Measurements from ENCODE around the gene TMTC2.
A peak's percentile ranks its signal among the peaks of the same experiment; 100 is the strongest.

TMTC2 gene

DNA sequence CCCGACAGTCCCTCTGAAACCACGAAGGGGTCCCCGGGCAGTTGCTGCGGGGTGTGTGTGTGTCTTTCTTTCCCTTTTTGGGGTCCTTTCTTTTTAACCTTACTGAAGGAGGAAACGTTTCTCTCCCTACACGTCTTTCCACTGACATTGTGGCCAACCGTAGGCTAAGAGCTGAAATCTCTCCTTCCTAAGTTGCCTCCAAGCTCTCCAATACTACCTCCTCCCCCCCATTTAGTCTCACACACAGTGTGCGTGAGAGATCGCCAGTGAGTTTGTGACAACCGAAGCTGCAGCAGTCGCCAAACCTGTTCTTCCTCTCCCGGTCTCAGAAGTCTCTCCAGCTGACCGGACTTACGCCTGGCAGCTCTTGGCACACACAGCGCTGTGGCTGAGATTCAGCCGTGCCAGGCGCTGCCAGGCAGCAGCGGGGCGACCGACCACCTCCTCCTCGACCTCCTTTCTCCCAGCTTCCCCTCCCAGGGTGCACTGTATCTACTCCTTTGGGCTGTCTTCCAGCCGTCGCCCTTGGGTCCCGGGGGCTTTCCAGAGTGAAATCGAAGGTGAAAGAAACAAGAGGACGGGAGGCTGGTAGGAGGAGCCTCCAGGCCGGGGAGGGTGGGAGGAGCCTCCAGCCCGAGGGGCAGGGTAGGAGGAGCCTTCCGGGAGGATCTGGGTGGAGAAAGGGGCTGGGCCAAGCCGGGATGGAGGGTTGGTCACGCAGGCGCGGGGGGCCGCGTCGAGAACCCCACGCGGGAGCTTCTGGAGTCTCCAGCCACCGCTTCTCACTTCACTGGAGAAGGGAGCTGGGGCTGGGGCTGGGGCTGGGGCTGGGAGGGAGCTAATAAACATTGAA lies at the start of gene TMTC2:
Gene TMTC2, plus strand, starts transcription at position 739 of the 853 bp plus-strand sequence.
- peak within 1 kb of the TSS; percentile 94 for H3K27ac Mint-ChIP-seq
- peaks cover 5% of the 10 kb centered on the region for H3K27me3 Mint-ChIP-seq
- H3K9me3 Mint-ChIP-seq: no peaks in the 10 kb centered on the region
- H3K4me3 Mint-ChIP-seq: peak within 1 kb of the TSS; percentile 96
- H3K36me3 Mint-ChIP-seq: no peaks in the 10 kb centered on the region
- peaks cover 8% of the 10 kb centered on the region for H3K4me1 Mint-ChIP-seq

DNA sequence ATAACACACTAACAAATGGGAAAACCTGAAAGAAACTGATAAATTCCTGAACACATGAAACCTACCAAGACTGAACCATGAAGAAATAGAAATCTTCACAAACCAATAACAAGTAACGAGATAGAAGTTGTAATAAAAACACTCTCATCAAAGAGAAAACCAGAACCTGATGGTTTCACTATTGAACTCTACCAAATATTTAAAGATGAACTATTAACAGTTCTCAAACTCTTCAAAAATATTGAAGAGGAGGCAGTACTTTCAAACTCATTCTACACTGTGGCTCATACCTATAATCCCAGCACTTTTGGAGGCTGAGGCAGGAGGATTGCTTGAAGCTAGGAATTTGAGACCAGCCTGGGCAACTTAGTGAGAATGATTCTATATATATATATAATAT lies 48.4 kb upstream of the TMTC2 start:
- Mint-ChIP-seq H3K27ac (no peak overlapping the region), H3K36me3 (no peaks in the 10 kb centered on the region), H3K4me3 (no peak overlapping the region), H3K4me1 (no peaks in the 10 kb centered on the region), H3K9me3 (peaks cover 8% of the 10 kb centered on the region), H3K27me3 (peaks cover 1% of the 10 kb centered on the region)

DNA sequence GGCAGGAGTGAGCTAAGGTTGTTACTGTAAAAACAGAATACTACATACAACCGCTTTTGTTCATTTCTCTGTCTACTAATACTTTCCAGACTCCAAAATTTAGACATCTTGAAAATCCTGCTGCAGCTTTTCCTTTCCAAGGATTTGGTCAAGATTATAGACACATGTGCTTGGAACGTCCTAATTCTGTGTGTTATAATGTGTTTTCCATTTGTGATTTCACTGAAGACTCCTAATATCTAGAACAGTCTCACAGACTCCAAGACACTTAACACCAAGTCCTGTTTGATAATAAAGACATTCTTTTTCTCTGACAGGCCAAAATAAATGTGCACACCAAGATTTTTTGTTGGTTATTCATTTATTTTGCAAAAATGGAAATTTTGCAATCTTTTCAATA lies 41.8 kb upstream of the TMTC2 start:
- Mint-ChIP-seq H3K36me3 (no peaks in the 10 kb centered on the region), H3K4me1 (no peaks in the 10 kb centered on the region), H3K27ac (no peak overlapping the region)

DNA sequence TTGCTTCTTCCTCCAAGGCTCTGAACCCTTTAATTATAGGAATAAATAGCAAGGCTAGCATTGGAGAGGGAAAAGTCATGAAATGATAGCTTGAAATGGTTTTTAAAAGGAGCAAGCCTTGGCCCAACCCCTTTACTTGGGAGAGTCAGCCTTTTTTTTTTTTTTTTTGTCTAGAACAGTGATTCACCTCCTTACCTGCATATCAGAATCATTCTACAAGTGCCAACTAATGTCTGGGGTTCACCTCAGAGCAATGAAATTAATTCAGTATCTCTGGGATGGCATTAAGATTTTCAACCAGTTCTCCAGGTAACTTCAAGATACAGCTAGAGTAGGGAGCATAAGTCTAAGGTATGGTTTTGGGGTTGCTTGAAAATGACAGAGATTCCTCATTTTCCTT lies 41.3 kb upstream of the TMTC2 start:
- Mint-ChIP-seq H3K9me3 (peaks cover 4% of the 10 kb centered on the region), H3K4me3 (no peak overlapping the region), H3K27me3 (no peaks in the 10 kb centered on the region), H3K4me1 (peaks cover under 1% of the 10 kb centered on the region), H3K27ac (no peak overlapping the region), H3K36me3 (no peaks in the 10 kb centered on the region)

More for the DNA sequence above, 41.8 kb upstream of the TMTC2 start:
- peaks cover 4% of the 10 kb centered on the region for H3K9me3 Mint-ChIP-seq
- H3K4me3 Mint-ChIP-seq: no peak overlapping the region
- H3K27me3 Mint-ChIP-seq: no peaks in the 10 kb centered on the region

DNA sequence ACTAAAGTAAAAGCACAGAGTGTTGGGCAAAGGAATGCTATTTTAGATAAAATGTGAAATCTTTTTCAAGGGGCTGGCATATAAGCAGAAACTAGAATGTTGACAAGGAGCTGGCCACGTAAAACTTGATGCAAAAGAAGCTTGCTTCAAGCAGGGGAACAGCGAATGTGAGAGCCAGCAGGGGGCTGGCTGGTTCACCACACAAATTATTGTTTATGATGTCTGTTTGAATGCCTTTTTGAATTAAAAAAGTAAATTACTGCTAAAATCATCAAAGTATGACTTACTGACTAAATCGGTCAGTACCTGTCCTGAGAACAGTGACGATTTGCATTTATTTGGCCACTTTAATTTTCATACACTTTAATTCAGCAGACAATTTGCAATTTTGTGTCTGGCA lies 38.9 kb upstream of the TMTC2 start:
- Mint-ChIP-seq H3K4me1 (peaks cover 5% of the 10 kb centered on the region), H3K9me3 (no peaks in the 10 kb centered on the region), H3K4me3 (no peak overlapping the region), H3K27ac (no peak overlapping the region), H3K36me3 (no peaks in the 10 kb centered on the region), H3K27me3 (no peaks in the 10 kb centered on the region)

DNA sequence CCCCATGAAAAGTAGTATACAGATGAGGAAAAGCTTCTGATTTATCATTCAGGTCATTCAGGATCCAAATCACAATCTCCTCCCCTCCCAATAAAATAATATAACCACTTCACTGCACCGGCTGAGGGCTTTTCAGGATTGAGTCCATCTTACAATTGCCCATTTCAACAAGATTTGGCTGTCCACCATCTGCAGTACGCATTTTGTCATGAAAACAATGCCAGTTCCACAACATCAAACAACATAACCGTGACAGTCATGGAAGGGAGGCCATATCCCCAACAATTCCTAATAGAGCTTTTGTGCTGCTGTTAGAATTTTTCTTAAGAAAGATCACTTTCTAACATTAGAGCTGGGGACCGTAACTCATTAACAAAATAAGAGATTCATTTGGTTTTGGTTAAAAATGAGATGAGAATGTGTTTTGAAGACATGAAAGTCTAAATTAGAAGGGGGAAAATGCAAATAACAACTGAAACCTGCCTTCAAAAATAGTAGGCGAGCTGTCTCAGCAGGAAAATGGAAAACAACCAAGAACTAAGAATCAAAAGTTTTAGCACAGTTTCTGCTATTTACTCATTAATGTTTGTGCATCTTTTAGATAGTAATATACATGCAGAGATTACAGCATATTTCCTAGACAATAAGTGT lies 38.3 kb upstream of the TMTC2 start:
- no peak overlapping the region for H3K27ac Mint-ChIP-seq
- peaks cover 5% of the 10 kb centered on the region for H3K4me1 Mint-ChIP-seq
- H3K9me3 Mint-ChIP-seq: no peaks in the 10 kb centered on the region
- H3K36me3 Mint-ChIP-seq: no peaks in the 10 kb centered on the region
- H3K4me3 Mint-ChIP-seq: no peak overlapping the region
- H3K27me3 Mint-ChIP-seq: no peaks in the 10 kb centered on the region

DNA sequence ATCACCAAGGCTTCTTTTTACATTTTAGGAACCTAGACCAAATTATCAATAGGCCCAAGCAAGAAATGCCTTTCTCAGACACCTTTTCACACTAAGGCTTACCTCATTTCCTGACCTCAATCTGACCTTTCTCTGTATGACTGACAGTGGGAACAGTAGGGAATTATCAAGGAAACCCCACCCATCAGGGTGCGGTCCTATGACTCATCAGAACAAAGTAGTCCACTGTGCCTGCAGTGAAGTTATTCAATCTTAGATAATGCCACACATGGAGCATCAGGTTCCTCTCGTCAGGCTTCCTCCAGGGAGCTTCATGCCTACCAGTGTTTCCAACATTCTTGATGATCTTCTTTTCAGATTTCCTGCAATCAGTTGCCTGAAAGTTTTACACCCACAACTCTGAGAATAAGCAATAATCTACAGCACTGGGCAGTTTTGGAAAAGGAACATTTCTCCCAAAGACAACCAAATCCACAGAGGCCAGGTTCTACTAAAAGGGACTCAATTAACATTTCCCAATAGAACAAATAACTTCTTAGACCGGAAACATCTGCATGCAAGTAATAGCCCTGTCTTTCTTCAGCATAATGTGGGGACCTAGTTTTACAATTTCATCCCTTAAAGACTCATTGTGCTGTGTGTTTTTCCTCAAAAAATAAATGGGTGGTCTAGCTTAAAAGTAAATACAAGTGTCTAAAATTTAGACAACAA lies 35.9 kb upstream of the TMTC2 start:
- H3K4me3 Mint-ChIP-seq: no peak overlapping the region
- peaks cover 2% of the 10 kb centered on the region for H3K27me3 Mint-ChIP-seq
- H3K9me3 Mint-ChIP-seq: no peaks in the 10 kb centered on the region
- no peaks in the 10 kb centered on the region for H3K36me3 Mint-ChIP-seq
- H3K27ac Mint-ChIP-seq: no peak overlapping the region
- H3K4me1 Mint-ChIP-seq: peaks cover 5% of the 10 kb centered on the region

DNA sequence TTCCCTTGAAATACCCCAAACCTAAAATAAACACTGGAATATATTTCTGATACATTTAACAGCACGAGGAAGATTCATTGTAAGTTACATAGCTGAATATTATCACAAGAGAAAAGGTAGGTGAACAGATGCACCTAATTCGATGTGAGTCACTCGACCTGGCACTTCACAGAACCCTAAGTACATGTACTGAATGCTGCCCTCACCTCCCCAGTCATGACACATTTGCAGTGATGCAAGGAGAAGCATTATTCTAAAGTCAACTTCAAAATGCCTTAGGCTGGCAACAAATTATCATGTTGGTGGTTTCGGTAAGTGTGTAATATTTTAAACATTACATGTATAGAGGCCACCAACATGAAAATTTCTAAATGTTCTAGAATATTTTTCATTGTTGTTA lies 35.2 kb upstream of the TMTC2 start:
- no peaks in the 10 kb centered on the region for H3K36me3 Mint-ChIP-seq
- H3K4me1 Mint-ChIP-seq: peaks cover 5% of the 10 kb centered on the region
- peaks cover 3% of the 10 kb centered on the region for H3K27me3 Mint-ChIP-seq
- no peaks in the 10 kb centered on the region for H3K9me3 Mint-ChIP-seq
- H3K4me3 Mint-ChIP-seq: no peak overlapping the region
- no peak overlapping the region for H3K27ac Mint-ChIP-seq

DNA sequence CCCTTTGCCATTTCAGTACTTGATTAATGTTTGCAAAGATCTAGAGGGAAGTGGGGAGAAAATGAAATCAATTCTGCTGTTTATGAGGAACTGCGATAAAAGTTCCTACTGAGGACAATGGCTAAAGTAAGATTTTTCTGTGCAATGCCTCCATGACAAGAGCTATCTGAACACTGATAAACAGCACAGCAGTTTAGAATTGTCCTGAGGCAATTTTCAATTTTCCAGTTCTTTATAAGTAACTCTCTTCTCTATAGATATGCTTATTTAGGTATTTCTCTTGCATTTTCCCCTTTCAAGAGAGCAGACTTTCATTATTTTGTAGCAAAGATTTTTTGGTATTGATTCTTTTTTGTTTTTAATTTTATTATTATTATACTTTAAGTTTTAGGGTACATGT lies 34.6 kb upstream of the TMTC2 start:
- H3K27me3 Mint-ChIP-seq: peaks cover 3% of the 10 kb centered on the region
- no peaks in the 10 kb centered on the region for H3K9me3 Mint-ChIP-seq
- no peaks in the 10 kb centered on the region for H3K36me3 Mint-ChIP-seq
- no peak overlapping the region for H3K4me3 Mint-ChIP-seq
- H3K27ac Mint-ChIP-seq: no peak overlapping the region
- peaks cover 5% of the 10 kb centered on the region for H3K4me1 Mint-ChIP-seq

DNA sequence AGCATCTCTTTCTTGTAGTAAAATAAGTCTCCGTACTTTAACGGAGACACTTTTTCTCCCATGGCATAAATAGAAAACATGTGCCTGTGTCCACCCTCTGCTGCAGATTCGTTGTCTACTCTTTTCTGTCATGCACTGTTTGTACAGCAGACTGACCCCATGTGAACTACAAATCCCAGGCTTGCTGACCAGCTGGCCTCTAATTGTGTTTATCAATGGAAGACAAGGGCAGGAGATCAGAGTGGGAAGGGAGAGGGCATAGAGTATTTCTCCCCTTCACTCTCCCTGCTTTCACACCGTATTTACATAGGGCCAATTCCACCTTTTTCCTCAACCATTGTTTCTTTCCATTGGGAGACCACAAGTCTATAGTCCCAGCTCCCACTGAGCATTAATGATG lies 31.0 kb upstream of the TMTC2 start:
- Mint-ChIP-seq H3K4me1 (peaks cover under 1% of the 10 kb centered on the region), H3K9me3 (no peaks in the 10 kb centered on the region), H3K4me3 (no peak overlapping the region), H3K27me3 (peaks cover 3% of the 10 kb centered on the region), H3K27ac (no peak overlapping the region), H3K36me3 (no peaks in the 10 kb centered on the region)

DNA sequence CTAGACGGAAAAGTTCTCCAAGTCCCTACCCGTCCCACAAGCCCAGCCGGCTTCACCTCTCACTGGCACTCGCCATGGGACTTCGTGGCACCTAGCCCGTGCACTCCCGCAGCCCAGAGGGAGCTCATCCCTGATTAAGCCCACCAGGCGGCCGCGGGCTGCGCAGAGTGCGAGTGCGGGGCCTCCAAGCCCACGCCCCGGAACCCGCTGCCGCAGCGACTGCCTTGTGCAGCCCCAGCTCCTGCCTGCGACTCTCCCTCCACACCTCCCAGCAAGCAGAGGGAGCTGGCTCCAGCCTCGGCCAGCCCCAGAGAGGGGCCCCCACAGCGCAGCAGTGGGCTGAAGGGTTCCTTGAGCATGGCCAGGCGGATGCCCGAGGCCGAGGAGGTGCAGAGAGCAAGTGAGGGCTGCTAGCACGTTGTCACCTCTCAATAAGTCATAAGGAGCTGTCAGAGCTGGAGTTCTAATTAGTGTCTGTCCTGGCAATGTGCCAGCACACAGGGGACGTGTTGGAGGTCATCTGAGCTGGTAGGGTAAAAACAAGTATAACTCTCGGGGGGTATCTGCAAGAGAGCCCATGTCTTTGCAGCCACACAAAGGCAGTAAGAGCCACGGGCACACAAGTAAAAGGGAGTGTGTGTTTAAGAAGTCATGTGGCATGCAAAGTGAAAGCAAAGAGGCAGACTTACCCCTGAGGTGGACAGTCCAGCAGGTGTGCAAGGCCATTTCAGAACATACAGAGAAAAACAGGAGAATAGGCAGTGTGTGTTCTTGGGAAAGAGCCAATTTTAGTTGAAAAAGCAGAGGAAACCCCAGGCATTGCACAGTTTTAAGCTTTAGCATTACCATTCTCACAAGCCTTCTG lies 27.1 kb upstream of the TMTC2 start:
- H3K27ac Mint-ChIP-seq: no peak overlapping the region
- H3K27me3 Mint-ChIP-seq: peaks cover 3% of the 10 kb centered on the region
- H3K4me3 Mint-ChIP-seq: no peak overlapping the region
- no peaks in the 10 kb centered on the region for H3K4me1 Mint-ChIP-seq
- no peaks in the 10 kb centered on the region for H3K9me3 Mint-ChIP-seq
- no peaks in the 10 kb centered on the region for H3K36me3 Mint-ChIP-seq

DNA sequence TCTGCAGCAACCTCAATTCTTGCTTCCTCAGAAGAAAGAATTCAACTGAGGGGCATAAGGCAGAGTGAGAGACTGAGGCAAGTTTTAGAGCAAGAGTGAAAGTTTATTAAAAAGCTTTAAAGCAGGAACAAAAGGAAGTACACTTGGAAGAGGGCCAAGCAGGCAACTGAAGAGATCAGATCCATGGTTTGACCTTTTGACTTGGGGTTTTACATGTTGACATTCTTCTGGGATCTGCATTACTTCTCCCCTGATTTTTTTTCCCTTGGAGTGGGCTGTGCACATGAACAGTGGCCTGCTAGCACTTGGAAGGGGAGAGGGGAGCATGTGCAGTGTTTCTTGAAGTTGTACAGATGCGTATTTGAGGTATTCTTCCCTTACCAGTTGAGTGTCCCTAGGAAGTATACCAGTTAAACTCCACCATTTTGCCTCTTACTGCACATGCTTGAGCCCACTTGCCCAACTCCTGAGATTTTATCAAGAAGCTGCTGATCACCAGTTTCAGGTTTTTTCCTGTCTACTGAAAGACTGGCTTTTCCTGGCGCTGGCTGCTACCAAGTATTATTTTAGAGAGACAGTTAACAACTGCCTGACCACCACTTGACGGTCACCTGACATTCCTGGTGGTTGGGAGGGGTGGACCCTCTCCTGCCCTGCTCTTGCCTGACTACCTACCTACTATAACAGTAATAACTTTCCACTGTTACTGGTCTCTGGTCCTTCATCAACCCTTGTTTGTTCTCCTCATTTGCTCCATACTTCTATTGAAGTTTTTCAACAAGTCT lies 26.0 kb upstream of the TMTC2 start:
- Mint-ChIP-seq H3K36me3 (no peaks in the 10 kb centered on the region), H3K27me3 (peaks cover 4% of the 10 kb centered on the region), H3K4me1 (no peaks in the 10 kb centered on the region), H3K4me3 (no peak overlapping the region), H3K9me3 (no peaks in the 10 kb centered on the region), H3K27ac (no peak overlapping the region)

DNA sequence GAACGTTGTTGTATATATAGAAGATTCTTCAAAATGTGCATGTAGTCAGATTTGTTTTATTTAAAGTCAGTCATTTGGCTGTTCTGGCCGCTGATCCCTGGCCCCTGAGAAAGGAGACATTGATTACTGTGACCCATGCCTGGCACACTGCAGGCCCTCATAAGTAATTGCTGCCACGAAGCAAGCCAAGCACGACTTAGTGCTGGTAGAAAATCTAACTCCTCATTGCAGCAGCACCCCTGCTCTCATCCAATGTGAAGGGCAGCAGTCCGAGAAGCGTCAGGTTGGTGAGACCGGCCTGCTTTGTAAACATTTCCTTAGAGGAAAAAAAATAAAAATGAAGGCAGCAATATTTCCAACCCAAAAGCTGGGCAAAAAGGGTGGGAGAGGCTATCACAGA lies 22.8 kb upstream of the TMTC2 start:
- no peaks in the 10 kb centered on the region for H3K9me3 Mint-ChIP-seq
- no peaks in the 10 kb centered on the region for H3K36me3 Mint-ChIP-seq
- no peak overlapping the region for H3K4me3 Mint-ChIP-seq
- H3K27ac Mint-ChIP-seq: no peak overlapping the region
- H3K27me3 Mint-ChIP-seq: peaks cover 9% of the 10 kb centered on the region
- H3K4me1 Mint-ChIP-seq: no peaks in the 10 kb centered on the region

DNA sequence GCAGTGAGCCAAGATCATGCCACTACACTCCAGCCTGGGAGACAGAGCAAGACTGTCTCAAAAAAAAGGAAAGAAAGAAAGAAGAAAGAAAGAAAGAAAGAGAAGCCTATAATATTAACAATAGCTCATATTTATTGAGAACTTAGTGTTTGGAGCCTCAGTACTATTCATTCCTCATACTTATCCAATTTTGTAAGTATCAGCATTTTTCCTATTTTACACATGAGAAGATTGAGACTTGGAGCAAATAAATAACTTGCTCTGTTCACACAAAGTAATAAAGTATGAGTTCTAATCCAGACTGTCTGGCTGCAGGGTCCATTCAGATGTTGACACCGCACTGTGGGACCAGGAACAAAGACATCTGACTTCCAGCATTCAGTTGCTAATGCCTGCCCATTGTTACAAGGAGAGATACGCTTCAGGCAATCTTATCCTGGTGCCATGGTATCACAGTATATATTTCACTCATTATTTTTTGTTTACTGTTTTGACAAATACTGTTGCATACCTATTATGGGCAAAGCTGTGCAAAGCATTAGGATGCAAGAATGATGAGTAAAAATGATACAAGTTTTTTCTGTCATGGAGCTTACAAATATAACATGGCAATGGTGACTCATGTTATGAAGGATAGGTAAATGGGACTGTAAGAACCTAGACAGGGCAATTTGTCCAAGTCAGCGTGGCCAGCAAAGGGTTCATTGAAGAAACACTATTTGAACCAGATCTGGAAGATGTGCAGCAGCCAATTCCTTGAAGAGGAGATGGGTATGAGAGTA lies 21.4 kb upstream of the TMTC2 start:
- H3K27me3 Mint-ChIP-seq: peaks cover 12% of the 10 kb centered on the region

More for the DNA sequence above, 21.4 kb upstream of the TMTC2 start:
- Mint-ChIP-seq H3K9me3 (no peaks in the 10 kb centered on the region), H3K4me3 (no peak overlapping the region), H3K4me1 (no peaks in the 10 kb centered on the region), H3K36me3 (no peaks in the 10 kb centered on the region), H3K27ac (no peak overlapping the region)
